Measurements from ENCODE around the gene GSTA5.
"Not testable (repeated sequence)": the region's sequence is repeated elsewhere in the genome, so short reads cannot be mapped to it uniquely, and the experiment has no call there.

Gene GSTA5

DNA sequence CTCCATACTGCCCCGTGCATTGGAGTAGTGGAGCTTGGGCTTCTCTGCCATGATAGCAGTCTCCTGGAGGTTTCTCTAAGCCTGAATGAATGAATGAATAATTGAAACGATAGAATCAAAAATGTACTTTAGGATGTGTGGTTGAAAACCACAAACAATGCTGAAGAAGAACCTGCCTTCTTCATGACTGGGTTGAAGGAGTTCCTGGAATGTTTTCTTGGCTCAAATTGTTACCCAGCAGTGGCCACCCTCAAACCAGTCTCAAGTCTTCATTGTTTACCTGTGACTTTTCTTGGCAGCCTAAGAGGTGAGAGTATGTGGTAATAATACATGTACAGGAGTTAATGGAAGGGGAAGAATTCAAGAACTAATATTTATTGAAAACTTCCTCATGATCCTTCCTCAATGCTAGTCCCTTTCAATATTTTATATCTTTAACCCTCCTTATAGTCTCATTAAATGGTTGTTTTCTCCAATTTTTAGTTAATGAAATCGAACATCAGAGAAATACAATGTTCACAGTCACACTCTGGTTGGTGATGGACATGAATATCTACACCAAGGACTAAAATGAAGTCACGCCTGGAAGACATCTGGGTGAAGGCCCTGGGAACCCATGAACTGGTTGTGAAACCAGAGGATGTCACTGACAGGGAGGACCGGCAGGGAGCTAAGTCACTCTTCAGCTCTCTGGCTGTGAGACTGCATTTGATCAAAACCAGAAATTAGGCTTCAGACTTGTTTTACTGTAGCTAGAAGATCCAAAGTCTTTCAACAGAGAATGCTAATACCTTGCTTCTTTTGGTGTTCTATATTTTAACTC, at the start of gene GSTA5:
TSS of gene GSTA5 (minus strand) at position 51 of the 823 bp plus-strand sequence.
- no peak within 1 kb of the TSS for H3K4me3 Mint-ChIP-seq
- H3K4me1 Mint-ChIP-seq (ENCODE audit: low read depth) = no peaks in the 10 kb centered on the region
- H3K27me3 Mint-ChIP-seq = peaks cover 16% of the 10 kb centered on the region
- no peaks in the 10 kb centered on the region for H3K36me3 Mint-ChIP-seq
- H3K9me3 Mint-ChIP-seq (ENCODE audit: low read depth) = no peaks in the 10 kb centered on the region
- H3K27ac Mint-ChIP-seq = no peak within 1 kb of the TSS

GRCh38 chr6:52890018-52890417, 49.4 kb upstream of the GSTA5 start:
- Mint-ChIP-seq H3K27ac (no peak overlapping the region), H3K36me3 (no peaks in the 10 kb centered on the region), H3K27me3 (peaks cover 3% of the 10 kb centered on the region), H3K9me3 (ENCODE audit: low read depth) (no peaks in the 10 kb centered on the region), H3K4me1 (ENCODE audit: low read depth) (no peaks in the 10 kb centered on the region), H3K4me3 (no peak overlapping the region)

DNA sequence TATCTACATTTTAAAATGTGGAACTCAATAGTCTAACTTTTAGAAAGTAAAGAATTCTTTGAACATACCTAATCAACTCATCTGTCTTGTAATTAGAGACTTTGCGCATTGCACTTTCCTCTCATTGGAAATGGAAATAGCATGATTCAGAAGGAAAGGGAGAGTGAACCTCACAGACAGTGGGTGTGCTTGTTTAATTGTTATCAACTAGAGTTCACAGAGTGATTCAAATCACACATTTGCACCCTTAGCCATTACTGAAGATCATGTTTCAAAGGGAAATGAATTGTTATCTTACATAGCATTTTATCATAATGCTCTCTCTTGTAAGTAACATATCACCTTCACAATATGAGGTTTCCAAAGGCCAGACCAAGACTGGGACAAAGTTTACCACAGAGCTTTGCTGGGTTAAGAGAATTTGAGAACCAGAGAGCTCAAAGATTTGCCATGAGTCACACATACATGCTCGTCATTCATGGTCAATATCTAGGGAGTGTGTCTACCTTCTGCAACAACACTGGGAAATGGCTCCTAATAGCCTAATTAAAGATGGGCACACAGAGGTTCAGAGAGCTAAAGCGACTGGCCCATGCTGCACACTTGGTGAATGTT, 47.4 kb upstream of the GSTA5 start:
- no peak overlapping the region for H3K4me3 Mint-ChIP-seq
- peaks cover 3% of the 10 kb centered on the region for H3K27me3 Mint-ChIP-seq
- H3K27ac Mint-ChIP-seq = no peak overlapping the region
- H3K9me3 Mint-ChIP-seq (ENCODE audit: low read depth) = no peaks in the 10 kb centered on the region
- no peaks in the 10 kb centered on the region for H3K36me3 Mint-ChIP-seq
- no peaks in the 10 kb centered on the region for H3K4me1 Mint-ChIP-seq (ENCODE audit: low read depth)

DNA sequence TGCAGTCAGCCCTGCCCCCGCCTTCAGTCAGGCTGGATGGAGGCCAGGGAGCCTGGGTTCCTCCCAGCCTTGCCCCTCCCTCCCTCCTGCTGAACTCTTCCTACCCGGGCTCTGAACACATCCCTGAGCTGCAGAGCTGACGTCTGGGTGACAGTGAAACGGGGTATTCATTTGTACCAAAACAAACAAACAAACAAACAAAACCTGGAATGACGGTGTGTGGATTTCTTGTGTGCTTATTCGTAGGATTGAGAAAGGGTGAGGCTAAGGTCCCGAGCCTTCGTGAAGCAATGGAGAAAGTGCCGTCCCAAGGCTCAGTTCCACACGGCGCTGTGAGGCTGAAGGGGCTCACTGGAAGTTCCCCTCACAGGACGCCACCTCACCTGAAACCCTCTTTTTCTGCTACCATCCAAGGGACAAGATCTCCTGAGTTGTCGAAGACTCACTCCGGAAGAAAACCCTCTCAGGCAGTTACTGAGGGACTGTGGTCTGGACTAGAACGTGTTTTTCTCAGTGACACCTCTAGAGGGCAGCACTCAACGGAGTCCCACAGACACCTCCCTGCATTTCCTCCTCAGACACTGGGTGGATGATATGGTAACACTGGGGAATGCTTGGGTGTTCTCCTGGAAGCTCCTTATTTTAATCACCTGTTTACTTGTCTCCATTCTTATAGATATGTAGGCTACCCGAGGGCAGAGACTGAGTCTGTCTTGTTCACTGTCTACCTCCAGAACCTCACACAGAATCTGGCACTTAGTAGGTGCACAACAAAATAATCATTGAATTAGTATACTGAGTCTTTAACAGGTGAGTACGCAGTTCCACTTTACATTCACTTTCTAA, 41.6 kb upstream of the GSTA5 start:
- Mint-ChIP-seq H3K27me3 (no peaks in the 10 kb centered on the region), H3K9me3 (ENCODE audit: low read depth) (no peaks in the 10 kb centered on the region), H3K36me3 (no peaks in the 10 kb centered on the region), H3K4me1 (ENCODE audit: low read depth) (peaks cover 5% of the 10 kb centered on the region), H3K27ac (peak overlapping the region; percentile 41), H3K4me3 (peak overlapping the region; percentile 87)

- Mint-ChIP-seq H3K4me1 (ENCODE audit: low read depth) (peaks cover 5% of the 10 kb centered on the region), H3K27me3 (no peaks in the 10 kb centered on the region), H3K36me3 (no peaks in the 10 kb centered on the region)
These were observed 41.0 kb upstream of the GSTA5 start for GRCh38 chr6:52881662-52881995.

GRCh38 chr6:52877786-52878185, 37.2 kb upstream of the GSTA5 start:
- H3K9me3 Mint-ChIP-seq (ENCODE audit: low read depth) = no peaks in the 10 kb centered on the region
- H3K36me3 Mint-ChIP-seq = no peaks in the 10 kb centered on the region
- H3K27me3 Mint-ChIP-seq = peaks cover 4% of the 10 kb centered on the region
- H3K4me1 Mint-ChIP-seq (ENCODE audit: low read depth) = peaks cover 5% of the 10 kb centered on the region
- no peak overlapping the region for H3K27ac Mint-ChIP-seq
- no peak overlapping the region for H3K4me3 Mint-ChIP-seq

More at GRCh38 chr6:52881662-52881995, 41.0 kb upstream of the GSTA5 start:
- no peak overlapping the region for H3K27ac Mint-ChIP-seq
- H3K9me3 Mint-ChIP-seq (ENCODE audit: low read depth) = no peaks in the 10 kb centered on the region
- H3K4me3 Mint-ChIP-seq = peak overlapping the region; percentile 87

GRCh38 chr6:52877168-52877567, 36.6 kb upstream of the GSTA5 start:
- H3K36me3 Mint-ChIP-seq = no peaks in the 10 kb centered on the region
- H3K4me3 Mint-ChIP-seq = no peak overlapping the region
- H3K27ac Mint-ChIP-seq = no peak overlapping the region
- no peaks in the 10 kb centered on the region for H3K9me3 Mint-ChIP-seq (ENCODE audit: low read depth)
- H3K4me1 Mint-ChIP-seq (ENCODE audit: low read depth) = peaks cover 3% of the 10 kb centered on the region
- peaks cover 4% of the 10 kb centered on the region for H3K27me3 Mint-ChIP-seq

DNA sequence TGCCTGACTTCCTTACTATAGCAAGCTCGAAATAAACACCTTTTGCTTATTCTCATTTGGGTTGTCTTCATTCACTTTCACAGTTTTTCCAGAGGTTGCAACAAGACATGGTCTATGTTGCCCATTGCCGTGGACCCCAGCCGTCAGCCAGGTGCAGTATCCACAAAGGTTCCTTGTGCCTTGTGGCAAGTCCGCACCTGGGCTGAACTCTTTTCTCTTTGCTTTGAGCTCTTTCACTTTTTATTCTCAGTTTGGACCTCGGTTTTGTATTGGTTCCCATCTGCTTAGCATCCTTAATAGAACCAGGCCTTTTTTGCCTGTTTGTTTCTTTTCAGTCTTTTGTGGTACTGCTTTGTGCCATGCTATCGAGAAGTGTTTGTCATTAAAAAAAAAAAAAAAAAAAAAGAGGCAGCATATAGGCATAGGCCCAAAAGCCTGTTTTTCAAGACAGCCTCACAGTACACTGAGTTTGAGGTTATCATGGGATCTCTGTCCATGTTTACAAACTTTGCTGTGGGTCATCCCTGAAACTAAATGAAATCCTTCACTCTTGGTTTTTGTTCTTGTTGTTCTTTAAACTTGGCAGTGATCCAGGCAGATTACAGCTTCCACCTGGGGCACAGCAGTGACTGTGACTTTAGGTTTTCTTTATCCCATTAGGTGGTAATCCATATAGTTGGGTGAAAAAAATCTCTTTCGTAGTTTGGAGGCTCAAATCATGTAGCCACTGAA, 35.6 kb upstream of the GSTA5 start:
- Mint-ChIP-seq H3K9me3 (ENCODE audit: low read depth) (no peaks in the 10 kb centered on the region), H3K27ac (no peak overlapping the region), H3K4me3 (no peak overlapping the region), H3K4me1 (ENCODE audit: low read depth) (no peaks in the 10 kb centered on the region), H3K36me3 (no peaks in the 10 kb centered on the region), H3K27me3 (peaks cover 6% of the 10 kb centered on the region)

- Mint-ChIP-seq H3K36me3 (no peaks in the 10 kb centered on the region), H3K4me1 (ENCODE audit: low read depth) (no peaks in the 10 kb centered on the region), H3K4me3 (no peak overlapping the region), H3K27ac (no peak overlapping the region), H3K27me3 (peaks cover 9% of the 10 kb centered on the region), H3K9me3 (ENCODE audit: low read depth) (no peaks in the 10 kb centered on the region)
These were observed 31.4 kb upstream of the GSTA5 start for GRCh38 chr6:52872031-52872430.

DNA sequence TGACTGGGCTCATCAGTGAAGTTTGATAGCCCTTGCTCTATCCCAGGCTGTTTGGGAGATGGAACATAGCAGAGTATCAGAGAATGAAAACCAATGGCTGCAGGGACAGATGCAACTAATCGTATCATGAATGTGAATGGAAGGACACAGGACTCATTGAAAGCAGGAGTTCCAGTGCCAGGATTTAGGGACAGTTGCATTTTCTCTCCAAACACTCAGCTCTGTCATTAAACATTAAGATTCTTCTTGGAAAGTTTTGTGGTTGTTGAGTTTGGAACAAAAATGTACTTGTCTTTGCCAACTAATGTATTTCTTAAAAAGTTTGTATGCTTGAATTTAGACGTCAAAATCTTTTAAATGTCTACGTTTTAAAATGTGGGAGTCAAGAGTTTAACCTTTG, 31.0 kb upstream of the GSTA5 start:
- Mint-ChIP-seq H3K4me1 (ENCODE audit: low read depth) (no peaks in the 10 kb centered on the region), H3K9me3 (ENCODE audit: low read depth) (no peaks in the 10 kb centered on the region), H3K27ac (no peak overlapping the region), H3K36me3 (no peaks in the 10 kb centered on the region), H3K4me3 (no peak overlapping the region), H3K27me3 (peaks cover 9% of the 10 kb centered on the region)

DNA sequence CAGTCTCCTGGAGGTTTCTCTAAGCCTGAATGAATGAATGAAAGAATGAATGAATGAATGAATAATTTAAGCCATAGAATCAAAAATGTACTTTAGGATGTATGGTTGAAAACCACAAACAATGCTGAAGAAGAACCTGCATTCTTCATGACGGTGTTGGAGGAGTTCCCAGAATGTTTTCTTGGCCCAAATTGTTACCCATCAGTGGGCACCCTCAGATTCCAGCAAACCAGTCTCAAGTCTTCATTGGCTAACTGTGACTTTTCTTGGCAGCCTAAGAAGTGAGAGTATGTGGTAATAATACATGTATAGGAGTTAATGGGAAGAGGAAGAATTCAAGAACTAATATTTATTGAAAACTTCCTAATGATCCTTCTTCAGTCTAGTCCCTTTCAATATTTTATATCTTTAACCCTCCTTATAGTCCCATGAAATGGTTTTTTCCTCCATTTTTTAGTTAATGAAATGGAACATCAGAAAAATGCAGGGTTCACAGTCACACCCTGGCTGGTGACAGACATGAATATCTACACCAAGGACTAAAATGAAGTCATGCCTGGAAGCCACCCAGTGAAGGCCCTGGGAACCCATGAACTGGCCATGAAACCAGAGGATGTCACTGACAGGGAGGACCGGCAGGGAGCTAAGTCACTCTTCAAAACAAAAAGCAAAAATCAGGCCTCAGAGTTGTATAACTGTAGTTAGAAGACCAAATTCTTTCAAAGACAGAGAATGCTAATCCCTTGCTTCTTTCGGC, 29.9 kb upstream of the GSTA5 start:
- not testable (repeated sequence) for H3K4me1 Mint-ChIP-seq (ENCODE audit: low read depth); H3K4me3 Mint-ChIP-seq; H3K36me3 Mint-ChIP-seq

DNA sequence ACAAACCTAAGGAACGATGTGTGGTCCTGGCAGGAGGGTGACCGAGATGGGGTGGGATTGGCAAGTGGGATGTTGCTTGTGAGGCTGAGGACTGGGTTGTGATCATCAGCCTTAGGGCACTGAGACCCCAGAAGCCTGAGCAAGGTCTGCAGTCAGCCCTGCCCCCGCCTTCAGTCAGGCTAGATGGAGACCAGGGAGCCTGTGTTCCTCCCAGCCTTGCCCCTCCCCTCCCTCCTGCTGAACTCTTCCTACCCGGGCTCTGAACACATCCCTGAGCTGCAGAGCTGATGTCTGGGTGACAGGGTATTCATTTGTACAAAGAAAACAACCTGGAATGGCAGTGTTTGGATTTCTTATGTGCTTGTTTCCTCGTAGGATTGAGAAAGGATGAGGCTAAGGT, 28.3 kb upstream of the GSTA5 start:
- H3K27ac Mint-ChIP-seq, H3K4me3 Mint-ChIP-seq: not testable (repeated sequence)

More for the DNA sequence above, 29.9 kb upstream of the GSTA5 start:
- not testable (repeated sequence) for H3K27ac Mint-ChIP-seq; H3K27me3 Mint-ChIP-seq; H3K9me3 Mint-ChIP-seq (ENCODE audit: low read depth)

DNA sequence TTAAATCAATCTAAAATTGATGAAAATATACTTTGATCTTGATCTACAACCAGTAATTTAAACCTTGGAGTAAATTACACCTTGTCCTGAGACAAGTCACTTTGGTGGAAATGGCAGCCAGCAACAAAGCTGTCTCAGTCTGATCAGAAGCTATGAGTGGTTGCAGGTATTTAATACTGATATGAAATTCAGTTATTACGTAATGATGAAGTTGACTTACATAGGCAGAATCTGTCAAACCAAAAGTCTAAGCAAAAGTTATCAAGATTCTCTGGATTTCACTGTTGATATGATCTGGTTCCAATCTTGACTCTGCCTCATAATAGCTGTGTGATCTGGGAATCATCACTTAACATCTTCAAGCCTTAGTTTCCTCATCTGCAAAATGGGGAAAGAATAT, 27.6 kb upstream of the GSTA5 start:
- H3K27me3 Mint-ChIP-seq = peaks cover 6% of the 10 kb centered on the region
- no peaks in the 10 kb centered on the region for H3K4me1 Mint-ChIP-seq (ENCODE audit: low read depth)
- H3K27ac Mint-ChIP-seq = no peak overlapping the region
- H3K9me3 Mint-ChIP-seq (ENCODE audit: low read depth) = no peaks in the 10 kb centered on the region
- no peaks in the 10 kb centered on the region for H3K36me3 Mint-ChIP-seq
- H3K4me3 Mint-ChIP-seq = no peak overlapping the region

More for the DNA sequence above, 28.3 kb upstream of the GSTA5 start:
- not testable (repeated sequence) for H3K36me3 Mint-ChIP-seq; H3K27me3 Mint-ChIP-seq; H3K9me3 Mint-ChIP-seq (ENCODE audit: low read depth); H3K4me1 Mint-ChIP-seq (ENCODE audit: low read depth)

GRCh38 chr6:52861151-52861550, 20.5 kb upstream of the GSTA5 start:
- not testable (repeated sequence) for H3K27ac Mint-ChIP-seq; H3K36me3 Mint-ChIP-seq; H3K4me3 Mint-ChIP-seq; H3K4me1 Mint-ChIP-seq (ENCODE audit: low read depth); H3K9me3 Mint-ChIP-seq (ENCODE audit: low read depth)
- peaks cover 26% of the 10 kb centered on the region for H3K27me3 Mint-ChIP-seq
